Tongue (tissue), 1 donor: ENCODE results near the gene SEPTIN8. TPM values are rescaled to one million over a fixed set of nuclear protein-coding genes. Genes with fewer than 3 reads are reported as not detected.

Experiments used
- total RNA-seq: library from RNA; depleted of rRNA; stranded (reverse); fragments of >200 nt; gene quantifications from one replicate; pipeline ENCODE4 v1.2.3, GENCODE V29; 2014

SEPTIN8 gene
- total RNA-seq, 1 donor from 2014 or later = 43.5 TPM

Other genes starting within 250 kb of the SEPTIN8 start
- gene IL5, start 233.7 kb downstream of the SEPTIN8 start, total RNA-seq = not detected
- gene RAD50, start 220.3 kb downstream of the SEPTIN8 start, total RNA-seq = 48.8 TPM
- not detected for gene IL13, start 119.1 kb downstream of the SEPTIN8 start, total RNA-seq
- not detected for gene IL4, start 103.2 kb downstream of the SEPTIN8 start, total RNA-seq
- 7.0 TPM for gene KIF3A, start 39.7 kb downstream of the SEPTIN8 start, total RNA-seq
- gene CCNI2, start 29.8 kb downstream of the SEPTIN8 start, total RNA-seq = not detected
- 0.10 TPM for gene SOWAHA, start 36.1 kb upstream of the SEPTIN8 start, total RNA-seq
- gene SHROOM1, start 53.4 kb upstream of the SEPTIN8 start, total RNA-seq = 2.9 TPM
- gene GDF9, start 89.2 kb upstream of the SEPTIN8 start, total RNA-seq = 1.7 TPM
- 176 TPM for gene UQCRQ, start 89.4 kb upstream of the SEPTIN8 start, total RNA-seq
- 2.3 TPM for gene LEAP2, start 96.4 kb upstream of the SEPTIN8 start, total RNA-seq
- gene AFF4, start 186.4 kb upstream of the SEPTIN8 start, total RNA-seq = 77.5 TPM
- gene ZCCHC10, start 249.3 kb upstream of the SEPTIN8 start, total RNA-seq = 26.4 TPM